HepG2 (cell line): ENCODE data around the gene OSBP.
A peak's percentile ranks its signal among the peaks of the same experiment; 100 is the strongest.

Experiments used
- CTCF ChIP-seq: sonication (generic); formaldehyde crosslinking; IDR thresholded peaks from 2 replicates; pipeline ENCODE4 v1.5.0; 2020; ENCODE audit warnings: mild to moderate bottlenecking, missing genetic modification reagents, moderate library complexity
- HNRNPLL ChIP-seq: fragments of 200-400 bp; formaldehyde crosslinking; IDR thresholded peaks from 2 replicates; pipeline ENCODE4 v1.6.1; 2017; ENCODE audit warnings: mild to moderate bottlenecking, low read depth, low read length; ENCODE audit not compliant: poor library complexity, severe bottlenecking
- JARID2 ChIP-seq: sonication (generic); formaldehyde crosslinking; IDR thresholded peaks from 2 replicates; pipeline ENCODE4 v1.8.1; 2023; ENCODE audit warnings: missing genetic modification reagents, inconsistent platforms; ENCODE audit not compliant: insufficient replicate concordance
- MXI1 ChIP-seq: IDR thresholded peaks from 3 replicates; pipeline ENCODE4 v1.6.1; 2012; ENCODE audit warnings: low read depth, low read length, inconsistent platforms, borderline replicate concordance
- REST ChIP-seq, 2 experiments: IDR thresholded peaks; 2 replicates each; pipeline ENCODE4 v1.6.1; 2011 to 2012; ENCODE audit warnings: low read length in 2 of 2, borderline replicate concordance in 1 of 2, low read depth in 1 of 2, mild to moderate bottlenecking in 1 of 2, moderate library complexity in 1 of 2
- TCF7L2 ChIP-seq: IDR thresholded peaks from 2 replicates; pipeline ENCODE4 v1.6.1; 2011; ENCODE audit warnings: mild to moderate bottlenecking, low read depth, low read length, moderate library complexity
- ZBTB26 ChIP-seq: IDR thresholded peaks from 2 replicates; pipeline ENCODE4 v1.6.1; 2016; ENCODE audit warnings: missing compliant biosample characterization, missing genetic modification reagents, borderline replicate concordance
- ZNF496 ChIP-seq: sonication (generic); formaldehyde crosslinking; IDR thresholded peaks from 2 replicates; pipeline ENCODE4 v1.8.1; 2023; ENCODE audit warnings: mild to moderate bottlenecking, moderate library complexity, missing genetic modification reagents; ENCODE audit not compliant: insufficient replicate concordance

- TF ChIP-seq CTCF: no peak
- no peak for TF ChIP-seq ZBTB26 (CRISPR knock-in tag)
- TF ChIP-seq TCF7L2: no peak
- no peak for TF ChIP-seq JARID2 (CRISPR knock-in tag)
- TF ChIP-seq HNRNPLL: no peak
- TF ChIP-seq REST (IDR thresholded peaks at IDR 0.05; ENCODE audit: borderline replicate concordance in 1 of 2, low read depth in 1 of 2, low read length in 2 of 2): no peak
- no peak for TF ChIP-seq ZNF496
- peak; percentile 64; the same call in 1 of the 3 replicates for TF ChIP-seq MXI1
Observed at GRCh38 chr11:59616396-59616982, 915 bp upstream of the OSBP start.
